Thyroid gland (tissue), 4 donors: ENCODE results near the gene ARNT2. TPM values are rescaled to one million over a fixed set of nuclear protein-coding genes. Genes with fewer than 3 reads are reported as not detected.

Experiments used
- DNase-seq, 2 donors: peaks; one replicate each; pipeline ENCODE4 v3.0.0-alpha.2; 2019
- H3K27ac ChIP-seq, 3 donors: fragments of 200-600 bp; sonication (generic); 1 replicate in 2 of 3; 2 replicates in 1 of 3; pipeline ENCODE4 v1.5.1; 2016 to 2019; ENCODE audit warnings: mild to moderate bottlenecking in 1 of 3, moderate library complexity in 1 of 3
- H3K27me3 ChIP-seq: fragments of 200-600 bp; sonication (generic); one replicate; pipeline ENCODE4 v1.5.1; 2019
- H3K36me3 ChIP-seq, 2 donors: fragments of 200-600 bp; sonication (generic); one replicate each; pipeline ENCODE4 v1.5.1; 2016 to 2019
- H3K4me1 ChIP-seq, 2 donors: fragments of 200-600 bp; sonication (generic); one replicate each; pipeline ENCODE4 v1.5.1; 2017 to 2019
- H3K4me3 ChIP-seq, 3 donors: fragments of 200-600 bp; sonication (generic); replicated peaks in 1 of 3; 1 replicate in 2 of 3; 2 replicates in 1 of 3; pipeline ENCODE4 v1.5.1; 2016; ENCODE audit warnings: mild to moderate bottlenecking in 1 of 3
- H3K9me3 ChIP-seq: fragments of 200-600 bp; sonication (generic); one replicate; pipeline ENCODE4 v1.5.1; 2017
- POLR2A ChIP-seq, 2 donors: fragments of 450-650 bp; IDR thresholded peaks; one replicate each; pipeline ENCODE4 v1.6.1; 2017; ENCODE audit warnings: antibody characterized with exemption in 2 of 2, mild to moderate bottlenecking in 2 of 2, moderate library complexity in 1 of 2
- WGBS, 2 donors: methylation state at CpG; one replicate each; pipeline ENCODE4 v1.1.5; 2017; 5-methylcytosine and 5-hydroxymethylcytosine counted together
- intact Hi-C: fragments of 100-400 bp; cut with DNase I; formaldehyde crosslinking; loops from one replicate; pipeline ENCODE4 v1.15.1; 2023
- total RNA-seq, 4 donors: library from RNA; depleted of rRNA; stranded (reverse); fragments of >200 nt; gene quantifications; one replicate each; pipeline ENCODE4 v1.2.3, GENCODE V29; 2016
- TF ChIP-seq, protein P1 (sequence below), 6 experiments: fragments of 200-600 bp in 3 of 6; fragments of 450-650 bp in 3 of 6; sonication (generic) in 3 of 6; IDR thresholded peaks; one replicate each; pipeline ENCODE4 v1.5.1; 2016 to 2019; ENCODE audit warnings: antibody characterized with exemption in 6 of 6, mild to moderate bottlenecking in 2 of 6, inconsistent platforms in 1 of 6, moderate library complexity in 1 of 6

Gene ARNT2
- total RNA-seq, 4 donors from 2014 or later = 9.4 to 19.1 (median 13.8) TPM

DNA sequence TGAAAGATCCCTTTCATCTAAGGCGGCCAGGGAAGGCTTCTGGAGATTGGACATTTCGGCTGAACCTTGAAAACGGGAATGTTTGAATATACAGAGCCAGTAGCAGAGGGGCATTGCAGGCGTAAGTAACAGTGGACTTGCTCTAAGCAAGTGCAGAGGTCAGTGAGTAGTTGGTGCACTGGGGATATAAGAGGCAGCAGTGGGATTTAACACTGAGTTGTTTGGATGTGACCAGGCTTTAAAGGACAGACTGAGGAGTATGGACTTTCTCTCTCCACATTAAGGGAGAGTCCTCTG is 1.3 kb downstream of the ARNT2 start:
- intact Hi-C loops = no loop called here
- H3K27me3 ChIP-seq = no peaks in the 10 kb centered on the region
- H3K9me3 ChIP-seq = no peaks in the 10 kb centered on the region

DNA sequence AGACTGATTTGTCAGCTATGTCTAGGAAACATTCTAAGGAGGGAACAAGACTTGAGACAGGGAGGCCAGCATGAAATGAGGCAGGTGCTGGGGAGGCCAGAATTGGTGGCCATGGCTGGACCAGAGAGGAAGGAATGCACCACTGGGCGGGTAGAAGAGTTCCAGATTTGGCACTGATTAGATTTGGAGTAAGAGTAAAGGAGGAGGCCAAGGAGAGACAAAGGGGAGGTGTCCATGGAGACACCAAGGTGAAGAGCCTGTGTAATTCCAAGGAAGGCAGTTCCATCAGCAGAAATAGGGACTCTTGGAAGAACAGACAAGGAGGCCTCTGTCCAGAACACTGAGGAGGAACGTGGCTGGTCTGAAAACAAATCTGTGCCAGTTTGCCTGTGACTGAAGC is 1.8 kb downstream of the ARNT2 start:
- Histone ChIP-seq H3K4me1 (peaks cover 13% of the 10 kb centered on the region in 2 donors), H3K9me3 (no peaks in the 10 kb centered on the region), H3K36me3 (no peaks in the 10 kb centered on the region), H3K27me3 (no peaks in the 10 kb centered on the region), H3K4me3 (no peak overlapping the region), H3K27ac (no peak overlapping the region)
- TF ChIP-seq POLR2A (IDR thresholded peaks at IDR 0.05) = no peak
- TF ChIP-seq, protein P1, sequence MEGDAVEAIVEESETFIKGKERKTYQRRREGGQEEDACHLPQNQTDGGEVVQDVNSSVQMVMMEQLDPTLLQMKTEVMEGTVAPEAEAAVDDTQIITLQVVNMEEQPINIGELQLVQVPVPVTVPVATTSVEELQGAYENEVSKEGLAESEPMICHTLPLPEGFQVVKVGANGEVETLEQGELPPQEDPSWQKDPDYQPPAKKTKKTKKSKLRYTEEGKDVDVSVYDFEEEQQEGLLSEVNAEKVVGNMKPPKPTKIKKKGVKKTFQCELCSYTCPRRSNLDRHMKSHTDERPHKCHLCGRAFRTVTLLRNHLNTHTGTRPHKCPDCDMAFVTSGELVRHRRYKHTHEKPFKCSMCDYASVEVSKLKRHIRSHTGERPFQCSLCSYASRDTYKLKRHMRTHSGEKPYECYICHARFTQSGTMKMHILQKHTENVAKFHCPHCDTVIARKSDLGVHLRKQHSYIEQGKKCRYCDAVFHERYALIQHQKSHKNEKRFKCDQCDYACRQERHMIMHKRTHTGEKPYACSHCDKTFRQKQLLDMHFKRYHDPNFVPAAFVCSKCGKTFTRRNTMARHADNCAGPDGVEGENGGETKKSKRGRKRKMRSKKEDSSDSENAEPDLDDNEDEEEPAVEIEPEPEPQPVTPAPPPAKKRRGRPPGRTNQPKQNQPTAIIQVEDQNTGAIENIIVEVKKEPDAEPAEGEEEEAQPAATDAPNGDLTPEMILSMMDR (IDR thresholded peaks at IDR 0.05) = no peak
- intact Hi-C loops = no loop called here
- 80 to 86% methylated on average over 2 of the region's 2 CpGs for WGBS, 2 donors
- DNase-seq = no peak

More for the DNA sequence above, 1.3 kb downstream of the ARNT2 start:
- DNase-seq = no peak
- Histone ChIP-seq H3K4me1 (peaks cover 13 to 14% of the 10 kb centered on the region in 2 donors), H3K4me3 (no peak overlapping the region), H3K27ac (peak overlapping the region in 1 of 3 donors; percentile 84), H3K36me3 (no peaks in the 10 kb centered on the region)
- TF ChIP-seq, protein P1 (IDR thresholded peaks at IDR 0.05) = no peak
- no peak for TF ChIP-seq POLR2A (IDR thresholded peaks at IDR 0.05)
- 81 to 88% methylated on average over 4 of the region's 4 CpGs for WGBS, 2 donors

DNA sequence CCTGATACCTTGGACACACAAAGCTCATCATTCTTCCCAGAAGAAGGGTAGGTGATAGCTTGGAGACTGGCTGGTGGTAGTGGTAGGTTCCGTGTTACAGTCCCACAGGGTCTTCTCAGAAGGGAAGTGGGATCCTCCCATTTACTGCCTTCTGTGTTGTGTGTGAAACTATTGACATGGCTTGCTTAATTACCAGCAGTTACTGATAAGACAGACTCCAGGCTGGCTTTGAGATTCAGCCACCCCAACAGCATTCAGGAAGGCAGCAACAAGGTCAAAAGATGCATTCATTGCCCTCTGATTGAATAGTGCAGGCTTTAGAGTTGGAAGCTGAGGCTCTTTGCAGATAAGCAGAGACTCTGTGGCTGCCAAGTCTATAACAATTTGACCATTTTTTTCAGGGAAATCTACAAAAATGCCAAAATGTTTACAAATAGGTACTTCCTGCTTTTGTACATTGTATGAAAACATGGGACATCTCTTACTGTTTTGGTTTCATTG is 7.7 kb downstream of the ARNT2 start:
- peaks cover 0 to 6% of the 10 kb centered on the region in 2 donors for H3K4me1 ChIP-seq
- TF ChIP-seq, protein P1 (IDR thresholded peaks at IDR 0.05) = no peak
- no peak for TF ChIP-seq POLR2A (IDR thresholded peaks at IDR 0.05)
- no peaks in the 10 kb centered on the region for H3K27me3 ChIP-seq
- no peaks in the 10 kb centered on the region for H3K36me3 ChIP-seq
- H3K4me3 ChIP-seq = no peak overlapping the region
- intact Hi-C loops = no loop called here
- DNase-seq = no peak
- H3K27ac ChIP-seq = no peak overlapping the region
- 79 to 100% methylated on average over 1 of the region's 1 CpG for WGBS, 2 donors
- H3K9me3 ChIP-seq = no peaks in the 10 kb centered on the region

DNA sequence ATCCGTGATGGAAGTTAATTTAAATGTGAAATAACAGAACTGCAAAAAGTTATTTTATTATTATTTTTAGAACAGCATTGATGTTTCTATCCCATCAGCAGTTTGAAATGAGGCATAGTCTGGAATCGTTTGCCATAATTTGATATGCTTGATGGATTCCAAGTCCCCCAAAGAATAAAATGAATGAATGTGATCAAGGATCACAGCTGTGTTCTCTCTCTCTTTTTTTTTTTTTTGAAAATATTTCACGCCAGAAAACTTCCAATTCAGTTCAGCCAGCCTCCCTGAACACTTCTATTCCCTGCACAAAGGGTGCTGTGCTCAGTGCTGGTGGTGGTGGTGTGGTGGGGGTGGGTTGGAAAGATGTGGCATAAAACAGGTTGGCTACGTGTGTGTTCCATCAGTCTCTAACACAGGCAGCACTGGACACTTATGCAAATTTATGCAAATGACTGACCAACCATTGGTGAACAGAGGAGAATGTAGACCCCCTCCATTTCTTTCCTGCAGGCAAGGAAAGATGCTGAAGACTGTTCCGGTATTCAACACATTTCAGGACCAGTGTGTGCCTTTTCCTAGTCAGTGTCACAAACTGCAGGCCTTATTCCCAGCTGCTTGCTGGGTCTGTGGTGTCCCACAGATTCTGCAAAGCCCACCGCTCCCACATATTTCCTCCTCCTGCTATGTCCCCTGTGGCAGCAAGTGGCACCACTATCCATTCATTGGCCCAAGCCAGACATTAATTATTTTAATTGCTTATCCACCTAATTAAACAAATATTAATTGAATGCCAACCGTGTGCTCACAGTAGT is 10.6 kb downstream of the ARNT2 start:
- intact Hi-C loops = no loop called here
- Histone ChIP-seq H3K27ac (no peak overlapping the region), H3K9me3 (no peaks in the 10 kb centered on the region), H3K36me3 (no peaks in the 10 kb centered on the region), H3K4me1 (peaks cover 6% of the 10 kb centered on the region in 2 donors), H3K27me3 (no peaks in the 10 kb centered on the region), H3K4me3 (no peak overlapping the region)
- no peak for DNase-seq
- 79 to 81% methylated on average over 7 of the region's 7 CpGs for WGBS, 2 donors
- no peak for TF ChIP-seq POLR2A (IDR thresholded peaks at IDR 0.05)
- TF ChIP-seq, protein P1 (IDR thresholded peaks at IDR 0.05) = no peak

DNA sequence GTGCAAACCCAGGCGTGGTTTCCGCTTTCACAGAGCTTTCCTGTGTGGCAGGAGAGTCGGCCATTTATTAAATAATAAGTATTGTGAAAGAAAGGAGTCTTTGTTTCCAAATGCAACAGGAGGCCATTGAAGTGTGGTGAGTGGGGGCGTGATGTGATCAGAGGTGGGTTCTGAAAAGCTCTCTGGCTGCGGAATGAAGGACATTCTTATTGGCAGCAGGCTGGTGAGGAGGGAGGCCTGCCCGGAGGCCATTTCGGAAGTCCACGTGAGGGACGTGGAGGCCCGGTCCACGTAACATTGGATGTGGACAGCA is 11.1 kb downstream of the ARNT2 start:
- H3K27ac ChIP-seq = no peak overlapping the region
- peaks cover 6% of the 10 kb centered on the region in 2 donors for H3K4me1 ChIP-seq
- DNase-seq = no peak
- H3K9me3 ChIP-seq = no peaks in the 10 kb centered on the region
- no peaks in the 10 kb centered on the region for H3K36me3 ChIP-seq
- H3K27me3 ChIP-seq = no peaks in the 10 kb centered on the region
- TF ChIP-seq, protein P1 (IDR thresholded peaks at IDR 0.05) = no peak
- no peak for TF ChIP-seq POLR2A (IDR thresholded peaks at IDR 0.05)
- H3K4me3 ChIP-seq = no peak overlapping the region
- WGBS, 2 donors = 72 to 79% methylated on average over 11 of the region's 11 CpGs
- intact Hi-C loops = no loop called here
